ENCODE measurements around the gene UBA3. TPM values are rescaled to one million over a fixed set of nuclear protein-coding genes. Genes with fewer than 3 reads are reported as not detected.

The UBA3 gene
- total and polyA plus RNA-seq, 4 donors = 41.2 to 107 (median 49.1) TPM

- Histone ChIP-seq H3K9me3 (ENCODE audit: control insufficient read depth in 4 of 4, insufficient read depth in 3 of 4, low read length in 3 of 4) (no peaks in the 10 kb centered on the region), H3K36me3 (ENCODE audit: control insufficient read depth in 4 of 4, insufficient read depth in 4 of 4, low read length in 4 of 4) (no peaks in the 10 kb centered on the region), H3K9ac (ENCODE audit: insufficient read depth in 1 of 2, low read length in 2 of 2) (no peak overlapping the region), H3K27me3 (ENCODE audit: control insufficient read depth in 3 of 3, insufficient read depth in 3 of 3, low read length in 2 of 3) (no peaks in the 10 kb centered on the region), H3K4me3 (no peak overlapping the region), H3K4me1 (ENCODE audit: control insufficient read depth in 5 of 5, insufficient read depth in 5 of 5, low read length in 5 of 5) (peaks cover 0 to 13% (median 5%) of the 10 kb centered on the region in 5 donors), H3K27ac (ENCODE audit: low read depth in 1 of 2, low read length in 1 of 2) (peak overlapping the region in 1 of 2 donors; percentile 77)
- ATAC-seq (ENCODE audit: insufficient read depth, low FRiP score) (peak; percentile 62), DNase-seq (peak; percentile 37 to 87 (median 81))
- 79 to 89% methylated on average over 3 of the region's 3 CpGs for WGBS, 2 donors
- no peak for TF ChIP-seq CTCF (IDR thresholded peaks at IDR 0.05; ENCODE audit: control extremely low read depth, extremely low read depth)
These were observed 33.4 kb upstream of the UBA3 start for GRCh38 chr3:69113536-69113935.

- Histone ChIP-seq H3K4me1 (ENCODE audit: control insufficient read depth in 5 of 5, insufficient read depth in 5 of 5, low read length in 5 of 5) (peaks cover 0 to 13% (median 0%) of the 10 kb centered on the region in 5 donors), H3K36me3 (ENCODE audit: control insufficient read depth in 4 of 4, insufficient read depth in 4 of 4, low read length in 4 of 4) (no peaks in the 10 kb centered on the region), H3K27ac (ENCODE audit: low read depth in 1 of 2, low read length in 1 of 2) (peak overlapping the region in 1 of 2 donors; percentile 42), H3K9me3 (ENCODE audit: control insufficient read depth in 4 of 4, insufficient read depth in 3 of 4, low read length in 3 of 4) (no peaks in the 10 kb centered on the region), H3K9ac (ENCODE audit: insufficient read depth in 1 of 2, low read length in 2 of 2) (no peak overlapping the region), H3K27me3 (ENCODE audit: control insufficient read depth in 3 of 3, insufficient read depth in 3 of 3, low read length in 2 of 3) (no peaks in the 10 kb centered on the region), H3K4me3 (no peak overlapping the region)
- no peak for ATAC-seq (ENCODE audit: insufficient read depth, low FRiP score)
- 82 to 93% methylated on average over 1 of the region's 1 CpG for WGBS, 2 donors
- no peak for TF ChIP-seq CTCF (IDR thresholded peaks at IDR 0.05; ENCODE audit: control extremely low read depth, extremely low read depth)
- no peak for DNase-seq
These were observed 30.9 kb upstream of the UBA3 start for GRCh38 chr3:69110941-69111546.

GRCh38 chr3:69108811-69109210 lies 28.6 kb upstream of the UBA3 start:
- H3K36me3 ChIP-seq (ENCODE audit: control insufficient read depth in 4 of 4, insufficient read depth in 4 of 4, low read length in 4 of 4) = peaks cover 2 to 10% (median 5%) of the 10 kb centered on the region in 4 donors
- no peaks in the 10 kb centered on the region for H3K9me3 ChIP-seq (ENCODE audit: control insufficient read depth in 4 of 4, insufficient read depth in 3 of 4, low read length in 3 of 4)
- H3K27me3 ChIP-seq (ENCODE audit: control insufficient read depth in 3 of 3, insufficient read depth in 3 of 3, low read length in 2 of 3) = no peaks in the 10 kb centered on the region
- 55 to 66% methylated on average over 5 of the region's 5 CpGs for WGBS, 2 donors
- no peak for TF ChIP-seq CTCF (IDR thresholded peaks at IDR 0.05; ENCODE audit: control extremely low read depth, extremely low read depth)
- no peak for DNase-seq
- no peak overlapping the region for H3K27ac ChIP-seq (ENCODE audit: low read depth in 1 of 2, low read length in 1 of 2)
- peaks cover 0 to 17% (median 1%) of the 10 kb centered on the region in 5 donors for H3K4me1 ChIP-seq (ENCODE audit: control insufficient read depth in 5 of 5, insufficient read depth in 5 of 5, low read length in 5 of 5)
- no peak overlapping the region for H3K4me3 ChIP-seq
- no peak for ATAC-seq (ENCODE audit: insufficient read depth, low FRiP score)
- H3K9ac ChIP-seq (ENCODE audit: insufficient read depth in 1 of 2, low read length in 2 of 2) = no peak overlapping the region

- no peaks in the 10 kb centered on the region for H3K9me3 ChIP-seq (ENCODE audit: control insufficient read depth in 4 of 4, insufficient read depth in 3 of 4, low read length in 3 of 4)
- H3K4me1 ChIP-seq (ENCODE audit: control insufficient read depth in 5 of 5, insufficient read depth in 5 of 5, low read length in 5 of 5) = peaks cover 0 to 21% (median 0%) of the 10 kb centered on the region in 5 donors
- H3K27me3 ChIP-seq (ENCODE audit: control insufficient read depth in 3 of 3, insufficient read depth in 3 of 3, low read length in 2 of 3) = no peaks in the 10 kb centered on the region
- no peak for TF ChIP-seq CTCF (IDR thresholded peaks at IDR 0.05; ENCODE audit: control extremely low read depth, extremely low read depth)
- 71 to 80% methylated on average over 5 of the region's 5 CpGs for WGBS, 2 donors
- no peak overlapping the region for H3K9ac ChIP-seq (ENCODE audit: insufficient read depth in 1 of 2, low read length in 2 of 2)
- ATAC-seq (ENCODE audit: insufficient read depth, low FRiP score) = no peak
- DNase-seq = no peak
- H3K4me3 ChIP-seq = no peak overlapping the region
- H3K27ac ChIP-seq (ENCODE audit: low read depth in 1 of 2, low read length in 1 of 2) = no peak overlapping the region
- peaks cover 2 to 14% (median 8%) of the 10 kb centered on the region in 4 donors for H3K36me3 ChIP-seq (ENCODE audit: control insufficient read depth in 4 of 4, insufficient read depth in 4 of 4, low read length in 4 of 4)
These were observed 27.7 kb upstream of the UBA3 start for GRCh38 chr3:69107841-69108240.
